IMR-90 (cell line): ENCODE results near the gene GNAZ. TPM values are rescaled to one million over a fixed set of nuclear protein-coding genes. Genes with fewer than 3 reads are reported as not detected.

Source experiments
- ATAC-seq: fragments of 200-7000 bp; cut with Tn5 transposase; 2 replicates; pipeline ENCODE4 v1.9.1; 2020; ENCODE audit warnings: low read depth, mild to moderate bottlenecking, moderate library complexity
- BruUV-seq: library from RNA; stranded (reverse); fragments of 400-500 nt; replicated peaks from 2 replicates; lab custom pipeline; 2021; lab: Mats Ljungman, UMichigan
- CTCF ChIA-PET: fragments of 300-600 bp; formaldehyde crosslinking; extraction: SDS; loops from one replicate; lab custom pipeline; 2021; ENCODE audit warnings: antibody characterized with exemption; lab: Yijun Ruan, JAX
- POLR2A ChIA-PET: fragments of 300-600 bp; sonication (Branson Sonifier 250); formaldehyde crosslinking; loops from one replicate; lab custom pipeline; 2022; ENCODE audit warnings: antibody characterized with exemption; ENCODE audit not compliant: unreplicated experiment; lab: Charles Lee
- DNase-seq: peaks from one replicate; pipeline ENCODE4 v3.0.0; 2013
- H2AFZ ChIP-seq: replicated peaks from 2 replicates; pipeline ENCODE3; 2013; ENCODE audit warnings: low read length, mild to moderate bottlenecking; ENCODE audit not compliant: poor library complexity
- H2AK5ac ChIP-seq: 2 replicates; pipeline ENCODE4 v1.6.1; 2013; ENCODE audit warnings: low read depth, low read length, inconsistent platforms
- H2AK9ac ChIP-seq: replicated peaks from 2 replicates; pipeline ENCODE3; 2013; ENCODE audit warnings: mild to moderate bottlenecking, low read depth, low read length, moderate library complexity; ENCODE audit not compliant: poor library complexity
- H2BK120ac ChIP-seq: 2 replicates; pipeline ENCODE4 v1.6.1; 2013; ENCODE audit warnings: low read depth, low read length, inconsistent platforms
- H2BK15ac ChIP-seq: 3 replicates; pipeline ENCODE4 v1.6.1; 2013; ENCODE audit warnings: low read depth, low read length, inconsistent platforms
- H2BK20ac ChIP-seq: 2 replicates; pipeline ENCODE4 v1.6.1; 2013; ENCODE audit warnings: low read depth, mild to moderate bottlenecking, inconsistent platforms, low read length, moderate library complexity
- H2BK5ac ChIP-seq: 2 replicates; pipeline ENCODE4 v1.6.1; 2013; ENCODE audit warnings: mild to moderate bottlenecking, low read depth, low read length, inconsistent platforms; ENCODE audit not compliant: poor library complexity, severe bottlenecking
- H3K14ac ChIP-seq: replicated peaks from 2 replicates; pipeline ENCODE4 v1.6.1; 2013; ENCODE audit warnings: low read depth, low read length, inconsistent platforms
- H3K18ac ChIP-seq: 2 replicates; pipeline ENCODE4 v1.6.1; 2013; ENCODE audit warnings: low read depth, low read length, control low read depth
- H3K23ac ChIP-seq: 2 replicates; pipeline ENCODE4 v1.6.1; 2013; ENCODE audit warnings: low read depth, low read length, inconsistent platforms
- H3K27ac ChIP-seq: 2 replicates; pipeline ENCODE4 v1.5.1; 2013; ENCODE audit warnings: mild to moderate bottlenecking, control low read depth, low read length; ENCODE audit not compliant: insufficient read depth
- H3K27me3 ChIP-seq: 2 replicates; pipeline ENCODE4 v1.6.1; 2013; ENCODE audit warnings: low read length; ENCODE audit not compliant: control insufficient read depth, insufficient read depth
- H3K36me3 ChIP-seq: 2 replicates; pipeline ENCODE4 v1.6.1; 2013; ENCODE audit warnings: low read length, mixed read lengths; ENCODE audit not compliant: control insufficient read depth, insufficient read depth
- H3K4ac ChIP-seq: 2 replicates; pipeline ENCODE4 v1.6.1; 2013; ENCODE audit warnings: low read depth, low read length, inconsistent platforms
- H3K4me1 ChIP-seq: 2 replicates; pipeline ENCODE4 v1.6.1; 2013; ENCODE audit warnings: low read length, mixed read lengths; ENCODE audit not compliant: control insufficient read depth, insufficient read depth
- H3K4me2 ChIP-seq: 2 replicates; pipeline ENCODE4 v1.6.1; 2013; ENCODE audit warnings: low read depth, mild to moderate bottlenecking, control low read depth, low read length, moderate library complexity
- H3K4me3 ChIP-seq: 2 replicates; pipeline ENCODE4 v1.5.1; 2013; ENCODE audit warnings: low read depth, mild to moderate bottlenecking, control low read depth, low read length, moderate library complexity; ENCODE audit not compliant: insufficient read depth
- H3K56ac ChIP-seq: 2 replicates; pipeline ENCODE4 v1.6.1; 2013; ENCODE audit warnings: low read length, inconsistent platforms; ENCODE audit not compliant: insufficient read depth; ENCODE audit errors: extremely low read depth
- H3K79me1 ChIP-seq, 2 experiments: 2 replicates each; pipeline ENCODE4 v1.6.1; 2013; ENCODE audit warnings: low read length in 2 of 2, inconsistent platforms in 1 of 2, low read depth in 1 of 2
- H3K9ac ChIP-seq: 2 replicates; pipeline ENCODE4 v1.6.1; 2013; ENCODE audit warnings: low read depth, low read length, control low read depth
- H3K9me1 ChIP-seq: 2 replicates; pipeline ENCODE4 v1.6.1; 2013; ENCODE audit warnings: low read length, inconsistent platforms; ENCODE audit not compliant: insufficient read depth
- H3K9me3 ChIP-seq: 2 replicates; pipeline ENCODE4 v1.6.1; 2013; ENCODE audit warnings: low read length; ENCODE audit not compliant: control insufficient read depth, insufficient read depth
- H4K20me1 ChIP-seq: 2 replicates; pipeline ENCODE4 v1.6.1; 2013; ENCODE audit warnings: low read length, inconsistent platforms; ENCODE audit not compliant: insufficient read depth
- H4K5ac ChIP-seq: 2 replicates; pipeline ENCODE4 v1.6.1; 2013; ENCODE audit warnings: mild to moderate bottlenecking, low read depth, low read length, control low read depth
- H4K8ac ChIP-seq, 2 experiments: 2 replicates each; pipeline ENCODE4 v1.6.1; 2013; ENCODE audit warnings: low read depth in 2 of 2, low read length in 2 of 2, control low read depth in 1 of 2, inconsistent platforms in 1 of 2
- H4K91ac ChIP-seq: 2 replicates; pipeline ENCODE4 v1.6.1; 2013; ENCODE audit warnings: low read depth, low read length, inconsistent platforms; ENCODE audit not compliant: insufficient read depth
- BHLHE40 ChIP-seq: fragments of 150-350 bp; IDR thresholded peaks from 2 replicates; pipeline ENCODE4 v1.6.1; 2016; ENCODE audit warnings: mild to moderate bottlenecking, low read depth, low read length
- CEBPB ChIP-seq: IDR thresholded peaks from 2 replicates; pipeline ENCODE4 v1.6.1; 2012; ENCODE audit warnings: low read depth, low read length, improper control_type of control experiment
- ELK1 ChIP-seq: fragments of 150-350 bp; IDR thresholded peaks from 2 replicates; pipeline ENCODE4 v1.6.1; 2016; ENCODE audit warnings: low read depth, mild to moderate bottlenecking, low read length, moderate library complexity, borderline replicate concordance
- FOS ChIP-seq: fragments of 150-350 bp; IDR thresholded peaks from 2 replicates; pipeline ENCODE4 v1.6.1; 2016; ENCODE audit warnings: low read depth, low read length
- NFE2L2 ChIP-seq: fragments of 150-350 bp; IDR thresholded peaks from 2 replicates; pipeline ENCODE4 v1.6.1; 2016; ENCODE audit warnings: low read depth, mild to moderate bottlenecking, low read length
- RAD21 ChIP-seq: IDR thresholded peaks from 2 replicates; pipeline ENCODE4 v1.6.1; 2012; ENCODE audit warnings: low read length, improper control_type of control experiment
- RFX5 ChIP-seq: IDR thresholded peaks from 2 replicates; pipeline ENCODE4 v1.8.0; 2012; ENCODE audit warnings: low read depth, mild to moderate bottlenecking, low read length, moderate library complexity
- WGBS, 2 experiments: methylation state at CpG; one replicate each; pipeline versions ENCODE4 v1.1.5 to v1.1.7; 2013; ENCODE audit warnings: missing lambda C conversion rate in 2 of 2; ENCODE audit not compliant: insufficient read length in 1 of 2; ENCODE audit errors: extremely low coverage in 2 of 2; 5-methylcytosine and 5-hydroxymethylcytosine counted together
- dilution Hi-C: fragments of 300-500 bp; cut with HindIII; formaldehyde crosslinking; loops from one replicate; pipeline ENCODE4 v1.14.3; 2018; ENCODE audit warnings: low sequenced_read_pairs; ENCODE audit not compliant: unreplicated experiment
- in situ Hi-C: fragments of 300-500 bp; cut with MboI; formaldehyde crosslinking; loops from 3 replicates; pipeline ENCODE4 v1.14.3; 2019; ENCODE audit warnings: low sequenced_read_pairs, inconsistent platforms, mixed read lengths
- intact Hi-C: fragments of 100-400 bp; cut with micrococcal nuclease; formaldehyde crosslinking; loops from 2 replicates; pipeline ENCODE4 v1.10.0; 2022
- polyA plus RNA-seq, 3 experiments: library from polyadenylated mRNA; depleted of rRNA; stranded (reverse); fragments of >200 nt; gene quantifications; 2 replicates each; pipeline ENCODE4 v1.2.3, GENCODE V29; 2012; ENCODE audit warnings: low replicate concordance in 1 of 3
- total RNA-seq: library from RNA; depleted of rRNA; stranded (reverse); fragments of >200 nt; gene quantifications from 2 replicates; pipeline ENCODE4 v1.2.3, GENCODE V29; 2012
- TF ChIP-seq, protein P1 (sequence below): conservative IDR thresholded peaks from 2 replicates; pipeline ENCODE4 v1.5.1; 2012; ENCODE audit warnings: mild to moderate bottlenecking, low read depth, low read length, improper control_type of control experiment
- TF ChIP-seq, protein P2 (sequence below): fragments of 150-350 bp; IDR thresholded peaks from 2 replicates; pipeline ENCODE4 v1.6.1; 2017; ENCODE audit warnings: mild to moderate bottlenecking, antibody characterized with exemption, low read length, low read depth

Gene GNAZ
- total and polyA plus RNA-seq, 2 of the 4 experiments (the other 2 are of a cell fraction), result 1.5 to 2.5 TPM

- no peak for TF ChIP-seq ELK1
Measured at GRCh38 chr22:23066200-23067022, 3.9 kb upstream of the GNAZ start (continued).

DNA sequence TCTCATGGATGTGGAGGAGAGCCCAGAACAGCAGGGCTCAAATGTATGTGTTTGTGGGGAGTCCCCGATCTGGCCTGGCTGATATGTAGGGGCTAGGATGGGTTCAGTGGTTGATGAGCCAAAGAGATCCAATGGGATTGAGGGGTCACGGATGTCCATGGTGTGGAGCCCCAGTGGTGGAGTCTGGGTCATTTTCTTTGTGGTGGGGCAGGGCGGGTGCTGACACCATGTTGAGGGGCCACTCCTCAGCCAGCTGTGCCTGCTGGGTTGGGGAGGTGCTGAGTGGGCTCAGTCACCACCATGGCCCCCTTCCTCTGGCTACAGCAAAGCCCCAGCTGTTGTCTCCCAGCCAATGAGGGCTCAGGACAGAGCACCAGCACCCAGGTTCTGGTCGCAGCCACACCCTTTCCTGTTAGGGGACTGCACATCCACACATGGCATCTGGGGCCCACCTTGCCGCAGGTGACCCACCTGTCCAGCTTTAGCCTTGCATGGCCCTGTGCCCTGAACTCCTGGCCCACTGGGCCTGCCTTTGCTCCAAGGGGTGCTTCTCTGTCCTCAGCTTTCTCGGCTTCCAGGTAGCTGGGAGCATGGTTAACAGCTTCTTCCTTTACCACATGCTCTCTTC, 3.2 kb upstream of the GNAZ start:
- Histone ChIP-seq H3K9me1 (no peaks in the 10 kb centered on the region), H3K79me1 (no peaks in the 10 kb centered on the region), H2BK5ac (no peak overlapping the region), H3K23ac (no peak overlapping the region), H3K27me3 (peaks cover 19% of the 10 kb centered on the region; the same call in 1 of the 2 replicates), H3K9ac (no peak overlapping the region), H4K5ac (no peak overlapping the region), H3K4me3 (no peak overlapping the region), H3K4me1 (no peaks in the 10 kb centered on the region), H3K27ac (no peak overlapping the region), H2BK15ac (no peak overlapping the region), H3K18ac (no peak overlapping the region), H2BK20ac (no peak overlapping the region), H2AK9ac (no peak overlapping the region), H4K8ac (no peak overlapping the region), H4K91ac (no peak overlapping the region), H2AFZ (no peak overlapping the region), H3K36me3 (no peaks in the 10 kb centered on the region), H3K4ac (no peak overlapping the region), H3K9me3 (no peaks in the 10 kb centered on the region), H3K4me2 (no peak overlapping the region), H3K14ac (no peak overlapping the region), H2AK5ac (no peak overlapping the region), H4K20me1 (no peaks in the 10 kb centered on the region), H2BK120ac (no peak overlapping the region), H3K56ac (no peak overlapping the region)
- in situ Hi-C loops, result no loop called here
- BruUV-seq, result no TSS peak
- DNase-seq (no peak), ATAC-seq (no peak)
- ChIA-PET POLR2A (no interaction called here), CTCF (no interaction called here)
- 74% methylated on average over 4 of the region's 6 CpGs; no CpG with 5 or more reads in 1 of the 2 experiments for WGBS, 2 experiments
- dilution Hi-C loops, result no loop called here
- intact Hi-C loops, result no loop called here
- TF ChIP-seq RFX5, result no peak
- TF ChIP-seq, protein P1, sequence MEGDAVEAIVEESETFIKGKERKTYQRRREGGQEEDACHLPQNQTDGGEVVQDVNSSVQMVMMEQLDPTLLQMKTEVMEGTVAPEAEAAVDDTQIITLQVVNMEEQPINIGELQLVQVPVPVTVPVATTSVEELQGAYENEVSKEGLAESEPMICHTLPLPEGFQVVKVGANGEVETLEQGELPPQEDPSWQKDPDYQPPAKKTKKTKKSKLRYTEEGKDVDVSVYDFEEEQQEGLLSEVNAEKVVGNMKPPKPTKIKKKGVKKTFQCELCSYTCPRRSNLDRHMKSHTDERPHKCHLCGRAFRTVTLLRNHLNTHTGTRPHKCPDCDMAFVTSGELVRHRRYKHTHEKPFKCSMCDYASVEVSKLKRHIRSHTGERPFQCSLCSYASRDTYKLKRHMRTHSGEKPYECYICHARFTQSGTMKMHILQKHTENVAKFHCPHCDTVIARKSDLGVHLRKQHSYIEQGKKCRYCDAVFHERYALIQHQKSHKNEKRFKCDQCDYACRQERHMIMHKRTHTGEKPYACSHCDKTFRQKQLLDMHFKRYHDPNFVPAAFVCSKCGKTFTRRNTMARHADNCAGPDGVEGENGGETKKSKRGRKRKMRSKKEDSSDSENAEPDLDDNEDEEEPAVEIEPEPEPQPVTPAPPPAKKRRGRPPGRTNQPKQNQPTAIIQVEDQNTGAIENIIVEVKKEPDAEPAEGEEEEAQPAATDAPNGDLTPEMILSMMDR, result no peak
- TF ChIP-seq CEBPB, result no peak
- TF ChIP-seq ELK1, result no peak
- no peak for TF ChIP-seq RAD21
- TF ChIP-seq BHLHE40, result no peak
- TF ChIP-seq NFE2L2, result no peak
- TF ChIP-seq FOS, result no peak
- TF ChIP-seq, protein P2, sequence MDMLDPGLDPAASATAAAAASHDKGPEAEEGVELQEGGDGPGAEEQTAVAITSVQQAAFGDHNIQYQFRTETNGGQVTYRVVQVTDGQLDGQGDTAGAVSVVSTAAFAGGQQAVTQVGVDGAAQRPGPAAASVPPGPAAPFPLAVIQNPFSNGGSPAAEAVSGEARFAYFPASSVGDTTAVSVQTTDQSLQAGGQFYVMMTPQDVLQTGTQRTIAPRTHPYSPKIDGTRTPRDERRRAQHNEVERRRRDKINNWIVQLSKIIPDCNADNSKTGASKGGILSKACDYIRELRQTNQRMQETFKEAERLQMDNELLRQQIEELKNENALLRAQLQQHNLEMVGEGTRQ, result no peak
